ENCODE data around the gene PBX1.

PBX1 gene

GRCh38 chr1:164611754-164612642 is 53.0 kb downstream of the PBX1 start:
- no peaks in the 10 kb centered on the region for H3K36me3 Mint-ChIP-seq (ENCODE audit: low read depth)
- H3K4me1 Mint-ChIP-seq (ENCODE audit: low read depth), result no peaks in the 10 kb centered on the region
- no peaks in the 10 kb centered on the region for H3K27me3 Mint-ChIP-seq
- H3K9me3 Mint-ChIP-seq, result no peaks in the 10 kb centered on the region
- no peak overlapping the region for H3K4me3 Mint-ChIP-seq
- H3K27ac Mint-ChIP-seq, result no peak overlapping the region

- Mint-ChIP-seq H3K4me1 (ENCODE audit: low read depth) (no peaks in the 10 kb centered on the region), H3K27ac (no peak overlapping the region), H3K4me3 (no peak overlapping the region), H3K27me3 (no peaks in the 10 kb centered on the region), H3K9me3 (no peaks in the 10 kb centered on the region), H3K36me3 (ENCODE audit: low read depth) (no peaks in the 10 kb centered on the region)
These were observed 54.2 kb downstream of the PBX1 start for GRCh38 chr1:164613176-164613575.

- H3K27me3 Mint-ChIP-seq, result no peaks in the 10 kb centered on the region
- H3K4me3 Mint-ChIP-seq, result no peak overlapping the region
- H3K4me1 Mint-ChIP-seq (ENCODE audit: low read depth), result no peaks in the 10 kb centered on the region
- H3K9me3 Mint-ChIP-seq, result no peaks in the 10 kb centered on the region
- no peaks in the 10 kb centered on the region for H3K36me3 Mint-ChIP-seq (ENCODE audit: low read depth)
- H3K27ac Mint-ChIP-seq, result no peak overlapping the region
These were observed 55.3 kb downstream of the PBX1 start for GRCh38 chr1:164614316-164614715.

- Mint-ChIP-seq H3K27ac (no peak overlapping the region), H3K4me1 (ENCODE audit: low read depth) (no peaks in the 10 kb centered on the region), H3K9me3 (no peaks in the 10 kb centered on the region), H3K36me3 (ENCODE audit: low read depth) (no peaks in the 10 kb centered on the region), H3K4me3 (no peak overlapping the region), H3K27me3 (no peaks in the 10 kb centered on the region)
These were observed 58.6 kb downstream of the PBX1 start for GRCh38 chr1:164617377-164618201.

GRCh38 chr1:164618202-164618564 is 59.2 kb downstream of the PBX1 start:
- Mint-ChIP-seq H3K4me3 (no peak overlapping the region), H3K27ac (no peak overlapping the region), H3K27me3 (no peaks in the 10 kb centered on the region), H3K9me3 (no peaks in the 10 kb centered on the region), H3K4me1 (ENCODE audit: low read depth) (no peaks in the 10 kb centered on the region), H3K36me3 (ENCODE audit: low read depth) (no peaks in the 10 kb centered on the region)

- no peak overlapping the region for H3K27ac Mint-ChIP-seq
- no peaks in the 10 kb centered on the region for H3K4me1 Mint-ChIP-seq (ENCODE audit: low read depth)
- H3K9me3 Mint-ChIP-seq, result no peaks in the 10 kb centered on the region
- peaks cover 4% of the 10 kb centered on the region for H3K27me3 Mint-ChIP-seq
- no peak overlapping the region for H3K4me3 Mint-ChIP-seq
- H3K36me3 Mint-ChIP-seq (ENCODE audit: low read depth), result no peaks in the 10 kb centered on the region
These were observed 60.2 kb downstream of the PBX1 start for GRCh38 chr1:164619006-164619784.

GRCh38 chr1:164622068-164622845 is 63.3 kb downstream of the PBX1 start:
- Mint-ChIP-seq H3K27ac (no peak overlapping the region), H3K4me3 (no peak overlapping the region), H3K9me3 (peaks cover 1% of the 10 kb centered on the region), H3K4me1 (ENCODE audit: low read depth) (no peaks in the 10 kb centered on the region), H3K36me3 (ENCODE audit: low read depth) (no peaks in the 10 kb centered on the region), H3K27me3 (peaks cover 10% of the 10 kb centered on the region)

- Mint-ChIP-seq H3K9me3 (peaks cover 3% of the 10 kb centered on the region), H3K27ac (no peak overlapping the region), H3K4me3 (no peak overlapping the region), H3K27me3 (peaks cover 12% of the 10 kb centered on the region), H3K36me3 (ENCODE audit: low read depth) (no peaks in the 10 kb centered on the region), H3K4me1 (ENCODE audit: low read depth) (no peaks in the 10 kb centered on the region)
These were observed 64.8 kb downstream of the PBX1 start for GRCh38 chr1:164623805-164624204.

GRCh38 chr1:164624400-164624799 is 65.4 kb downstream of the PBX1 start:
- peaks cover 3% of the 10 kb centered on the region for H3K9me3 Mint-ChIP-seq
- H3K27me3 Mint-ChIP-seq, result peaks cover 12% of the 10 kb centered on the region
- no peaks in the 10 kb centered on the region for H3K36me3 Mint-ChIP-seq (ENCODE audit: low read depth)

GRCh38 chr1:164625004-164625617 is 66.1 kb downstream of the PBX1 start:
- H3K4me1 Mint-ChIP-seq (ENCODE audit: low read depth), result no peaks in the 10 kb centered on the region
- H3K4me3 Mint-ChIP-seq, result no peak overlapping the region
- H3K9me3 Mint-ChIP-seq, result peaks cover 5% of the 10 kb centered on the region
- H3K36me3 Mint-ChIP-seq (ENCODE audit: low read depth), result no peaks in the 10 kb centered on the region
- peaks cover 12% of the 10 kb centered on the region for H3K27me3 Mint-ChIP-seq
- no peak overlapping the region for H3K27ac Mint-ChIP-seq

More at GRCh38 chr1:164624400-164624799, 65.4 kb downstream of the PBX1 start:
- H3K4me1 Mint-ChIP-seq (ENCODE audit: low read depth), result no peaks in the 10 kb centered on the region
- H3K27ac Mint-ChIP-seq, result no peak overlapping the region
- H3K4me3 Mint-ChIP-seq, result no peak overlapping the region

- H3K4me3 Mint-ChIP-seq, result no peak overlapping the region
- no peaks in the 10 kb centered on the region for H3K4me1 Mint-ChIP-seq (ENCODE audit: low read depth)
- H3K9me3 Mint-ChIP-seq, result peaks cover 6% of the 10 kb centered on the region
- H3K27me3 Mint-ChIP-seq, result peaks cover 9% of the 10 kb centered on the region
- H3K27ac Mint-ChIP-seq, result no peak overlapping the region
- H3K36me3 Mint-ChIP-seq (ENCODE audit: low read depth), result no peaks in the 10 kb centered on the region
These were observed 69.8 kb downstream of the PBX1 start for GRCh38 chr1:164628772-164629171.

- no peaks in the 10 kb centered on the region for H3K4me1 Mint-ChIP-seq (ENCODE audit: low read depth)
- H3K27ac Mint-ChIP-seq, result no peak overlapping the region
- H3K27me3 Mint-ChIP-seq, result peaks cover 8% of the 10 kb centered on the region
- H3K36me3 Mint-ChIP-seq (ENCODE audit: low read depth), result no peaks in the 10 kb centered on the region
- H3K9me3 Mint-ChIP-seq, result peaks cover 6% of the 10 kb centered on the region
- no peak overlapping the region for H3K4me3 Mint-ChIP-seq
These were observed 71.0 kb downstream of the PBX1 start for GRCh38 chr1:164629971-164630370.

- Mint-ChIP-seq H3K27ac (no peak overlapping the region), H3K4me3 (no peak overlapping the region), H3K4me1 (ENCODE audit: low read depth) (no peaks in the 10 kb centered on the region), H3K27me3 (peaks cover 4% of the 10 kb centered on the region), H3K36me3 (ENCODE audit: low read depth) (no peaks in the 10 kb centered on the region), H3K9me3 (peaks cover 6% of the 10 kb centered on the region)
These were observed 71.8 kb downstream of the PBX1 start for GRCh38 chr1:164630626-164631396.
